Astrocyte (in vitro differentiated cells and primary cell): ENCODE data around the gene DDO. TPM values are rescaled to one million over a fixed set of nuclear protein-coding genes. Genes with fewer than 3 reads are reported as not detected.

Source experiments
- DNase-seq: peaks from one replicate; pipeline ENCODE4 v3.0.0-alpha.2; 2010; ENCODE audit warnings: low read depth
- FAIRE-seq: peaks from 2 replicates; lab custom pipeline; 2011; peaks lifted over from hg19 to GRCh38; lab: Jason Lieb, UNC
- H2AFZ ChIP-seq: 2 replicates; pipeline ENCODE4 v1.6.0; 2012; ENCODE audit warnings: low read depth, low read length, inconsistent platforms
- H3K27ac ChIP-seq: 2 replicates; pipeline ENCODE4 v1.5.1; 2011; ENCODE audit warnings: low read depth, low read length, inconsistent platforms
- H3K27me3 ChIP-seq: 2 replicates; pipeline ENCODE4 v1.6.0; 2011; ENCODE audit warnings: low read length, inconsistent platforms; ENCODE audit not compliant: insufficient read depth
- H3K36me3 ChIP-seq: 2 replicates; pipeline ENCODE4 v1.5.1; 2011; ENCODE audit warnings: low read length, inconsistent platforms; ENCODE audit not compliant: insufficient read depth
- H3K4me1 ChIP-seq: 2 replicates; pipeline ENCODE4 v1.5.1; 2011; ENCODE audit warnings: low read length, inconsistent platforms; ENCODE audit not compliant: insufficient read depth
- H3K4me2 ChIP-seq: 2 replicates; pipeline ENCODE4 v1.6.0; 2012; ENCODE audit warnings: low read length, inconsistent platforms
- H3K4me3 ChIP-seq: 2 replicates; pipeline ENCODE4 v1.5.1; 2011; ENCODE audit warnings: low read depth, mild to moderate bottlenecking, low read length, inconsistent platforms; ENCODE audit not compliant: insufficient read depth
- H3K79me2 ChIP-seq: 2 replicates; pipeline ENCODE4 v1.6.0; 2012; ENCODE audit warnings: mild to moderate bottlenecking, low read length, inconsistent platforms; ENCODE audit not compliant: insufficient read depth
- H3K9ac ChIP-seq: 2 replicates; pipeline ENCODE4 v1.6.0; 2012; ENCODE audit warnings: mild to moderate bottlenecking, low read length, inconsistent platforms
- H3K9me3 ChIP-seq: 2 replicates; pipeline ENCODE4 v1.5.1; 2012; ENCODE audit warnings: low read depth, mild to moderate bottlenecking, low read length, inconsistent platforms; ENCODE audit not compliant: insufficient read depth
- H4K20me1 ChIP-seq: 2 replicates; pipeline ENCODE4 v1.6.0; 2012; ENCODE audit warnings: low read length, inconsistent platforms; ENCODE audit not compliant: insufficient read depth
- H3K27ac Mint-ChIP-seq: one replicate; pipeline ENCODE4 v1.8.0; 2021; ENCODE audit warnings: mild to moderate bottlenecking, mixed read lengths; ENCODE audit not compliant: unreplicated experiment
- H3K27me3 Mint-ChIP-seq: one replicate; pipeline ENCODE4 v1.8.0; 2021; ENCODE audit warnings: low read depth, mixed read lengths; ENCODE audit not compliant: unreplicated experiment
- H3K36me3 Mint-ChIP-seq: one replicate; pipeline ENCODE4 v1.8.0; 2021; ENCODE audit warnings: low read depth, mixed read lengths; ENCODE audit not compliant: unreplicated experiment
- H3K4me1 Mint-ChIP-seq: one replicate; pipeline ENCODE4 v1.8.0; 2021; ENCODE audit warnings: low read depth, mixed read lengths; ENCODE audit not compliant: unreplicated experiment
- H3K4me3 Mint-ChIP-seq: one replicate; pipeline ENCODE4 v1.8.0; 2021; ENCODE audit warnings: mild to moderate bottlenecking, moderate library complexity, mixed read lengths; ENCODE audit not compliant: unreplicated experiment
- H3K9me3 Mint-ChIP-seq: one replicate; pipeline ENCODE4 v1.8.0; 2021; ENCODE audit warnings: mild to moderate bottlenecking, mixed read lengths; ENCODE audit not compliant: unreplicated experiment
- EZH2 ChIP-seq: IDR thresholded peaks from 2 replicates; pipeline ENCODE4 v1.6.1; 2012; ENCODE audit warnings: mild to moderate bottlenecking, low read length, inconsistent platforms; ENCODE audit not compliant: insufficient read depth
- total RNA-seq: library from RNA; stranded (reverse); gene quantifications from 2 replicates; pipeline ENCODE4 v1.2.1, GENCODE V29; 2021
- TF ChIP-seq, protein P1 (sequence below): IDR thresholded peaks from 2 replicates; pipeline ENCODE4 v1.5.1; 2011; ENCODE audit warnings: low read depth, mild to moderate bottlenecking, inconsistent platforms, low read length, moderate library complexity; ENCODE audit not compliant: insufficient read depth

The DDO gene
- total RNA-seq, 1 donor from 2014 or later: not detected

DNA sequence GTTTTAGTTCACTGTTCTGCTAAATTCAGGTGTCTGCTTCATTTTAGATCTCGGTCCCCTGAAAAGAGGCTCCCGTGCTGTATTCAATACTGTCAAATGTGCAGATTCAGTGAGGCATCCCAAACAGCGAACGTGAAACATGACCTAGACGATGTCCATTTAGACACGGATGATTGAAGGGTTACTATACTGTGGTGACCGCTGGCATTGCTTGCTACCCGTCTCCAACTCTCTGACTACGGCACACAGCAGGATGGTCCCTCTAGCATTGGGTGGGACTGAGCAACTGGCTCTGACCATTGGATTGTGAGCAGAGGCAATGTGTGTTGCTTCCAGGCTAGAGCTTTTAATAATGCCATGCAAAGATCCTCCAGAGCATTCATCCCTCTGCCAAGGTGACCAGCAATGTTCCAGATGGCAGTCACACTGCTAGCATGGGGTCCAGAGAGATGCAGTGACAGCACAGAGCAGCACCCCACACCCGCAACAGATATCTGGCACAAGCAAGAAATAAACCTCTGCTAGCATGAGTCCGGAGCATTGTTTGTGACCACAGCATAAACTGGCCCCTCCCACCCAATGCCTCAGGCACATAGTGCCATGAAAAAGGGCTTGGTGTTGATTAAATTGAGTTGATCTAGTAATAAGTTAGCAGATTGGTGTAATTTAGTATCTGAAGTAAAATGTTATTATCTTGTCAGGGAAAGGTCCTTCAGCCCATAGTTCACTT is 66.2 kb downstream of the DDO start:
- no peak overlapping the region for H3K27ac Mint-ChIP-seq
- peaks cover 10% of the 10 kb centered on the region for H3K4me1 Mint-ChIP-seq
- no peak overlapping the region for H3K9ac ChIP-seq
- no peaks in the 10 kb centered on the region for H3K79me2 ChIP-seq
- no peak for TF ChIP-seq EZH2
- TF ChIP-seq, protein P1, sequence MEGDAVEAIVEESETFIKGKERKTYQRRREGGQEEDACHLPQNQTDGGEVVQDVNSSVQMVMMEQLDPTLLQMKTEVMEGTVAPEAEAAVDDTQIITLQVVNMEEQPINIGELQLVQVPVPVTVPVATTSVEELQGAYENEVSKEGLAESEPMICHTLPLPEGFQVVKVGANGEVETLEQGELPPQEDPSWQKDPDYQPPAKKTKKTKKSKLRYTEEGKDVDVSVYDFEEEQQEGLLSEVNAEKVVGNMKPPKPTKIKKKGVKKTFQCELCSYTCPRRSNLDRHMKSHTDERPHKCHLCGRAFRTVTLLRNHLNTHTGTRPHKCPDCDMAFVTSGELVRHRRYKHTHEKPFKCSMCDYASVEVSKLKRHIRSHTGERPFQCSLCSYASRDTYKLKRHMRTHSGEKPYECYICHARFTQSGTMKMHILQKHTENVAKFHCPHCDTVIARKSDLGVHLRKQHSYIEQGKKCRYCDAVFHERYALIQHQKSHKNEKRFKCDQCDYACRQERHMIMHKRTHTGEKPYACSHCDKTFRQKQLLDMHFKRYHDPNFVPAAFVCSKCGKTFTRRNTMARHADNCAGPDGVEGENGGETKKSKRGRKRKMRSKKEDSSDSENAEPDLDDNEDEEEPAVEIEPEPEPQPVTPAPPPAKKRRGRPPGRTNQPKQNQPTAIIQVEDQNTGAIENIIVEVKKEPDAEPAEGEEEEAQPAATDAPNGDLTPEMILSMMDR: no peak
- FAIRE-seq (no peak), DNase-seq (no peak)
- H3K4me3 ChIP-seq: no peak overlapping the region
- no peak overlapping the region for H3K4me3 Mint-ChIP-seq
- peaks cover 3% of the 10 kb centered on the region for H3K27me3 ChIP-seq
- no peaks in the 10 kb centered on the region for H3K36me3 ChIP-seq
- H3K9me3 Mint-ChIP-seq: no peaks in the 10 kb centered on the region
- H4K20me1 ChIP-seq: no peaks in the 10 kb centered on the region
- no peak overlapping the region for H3K4me2 ChIP-seq
- no peak overlapping the region for H2AFZ ChIP-seq
- H3K4me1 ChIP-seq: no peaks in the 10 kb centered on the region
- H3K27ac ChIP-seq: no peak overlapping the region
- no peaks in the 10 kb centered on the region for H3K27me3 Mint-ChIP-seq
- no peaks in the 10 kb centered on the region for H3K36me3 Mint-ChIP-seq
- no peaks in the 10 kb centered on the region for H3K9me3 ChIP-seq

DNA sequence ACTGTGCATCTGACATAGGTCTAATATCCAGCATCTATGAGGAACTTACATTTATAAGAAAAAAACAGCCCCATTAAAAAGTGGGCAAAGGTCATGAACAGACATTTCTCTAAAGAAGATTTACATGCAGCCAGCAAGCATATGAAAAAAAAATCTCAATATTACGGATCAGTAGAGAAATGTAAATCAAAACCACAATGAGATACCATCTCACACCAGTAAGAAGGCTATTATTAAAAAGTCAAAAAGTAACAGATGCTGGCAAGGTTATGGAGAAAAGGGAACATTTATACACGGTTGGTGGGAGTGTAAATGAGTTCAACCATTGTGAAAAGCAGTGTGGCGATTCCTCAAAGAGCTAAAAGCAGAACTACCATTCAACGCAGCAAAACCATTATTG is 70.3 kb downstream of the DDO start:
- Histone ChIP-seq H3K4me3 (no peak overlapping the region), H3K27ac (no peak overlapping the region), H4K20me1 (no peaks in the 10 kb centered on the region), H3K27me3 (peaks cover 3% of the 10 kb centered on the region), H3K4me1 (no peaks in the 10 kb centered on the region), H3K9me3 (no peaks in the 10 kb centered on the region), H3K4me2 (no peak overlapping the region), H3K9ac (no peak overlapping the region), H2AFZ (no peak overlapping the region), H3K36me3 (no peaks in the 10 kb centered on the region), H3K79me2 (no peaks in the 10 kb centered on the region)
- no peak for TF ChIP-seq EZH2
- TF ChIP-seq, protein P1: no peak
- Mint-ChIP-seq H3K27me3 (no peaks in the 10 kb centered on the region), H3K9me3 (no peaks in the 10 kb centered on the region), H3K27ac (no peak overlapping the region), H3K4me3 (no peak overlapping the region), H3K36me3 (no peaks in the 10 kb centered on the region), H3K4me1 (no peaks in the 10 kb centered on the region)
- FAIRE-seq: peak; percentile 39
- DNase-seq: no peak

DNA sequence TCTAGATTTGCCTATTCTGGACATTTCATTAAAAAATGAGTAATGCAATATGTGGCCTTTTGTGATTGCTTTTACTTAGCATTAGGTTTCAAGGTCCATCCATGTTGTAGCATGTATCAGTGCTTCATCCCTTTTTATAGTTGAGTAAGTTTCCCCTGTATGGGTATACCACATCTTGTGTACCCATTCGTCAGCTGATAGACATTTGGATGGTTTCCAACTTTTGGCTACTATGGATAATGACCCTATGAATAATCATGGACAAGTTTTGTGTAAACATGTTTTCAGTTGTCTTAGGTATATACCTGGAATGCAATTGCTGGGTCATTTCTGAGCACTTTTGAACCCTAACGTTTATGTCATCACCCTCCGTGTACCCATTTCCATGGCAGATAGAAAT is 72.6 kb downstream of the DDO start:
- no peaks in the 10 kb centered on the region for H3K36me3 ChIP-seq
- TF ChIP-seq EZH2: no peak
- TF ChIP-seq, protein P1: no peak
- H3K79me2 ChIP-seq: no peaks in the 10 kb centered on the region
- H3K9ac ChIP-seq: no peak overlapping the region
- H3K9me3 ChIP-seq: no peaks in the 10 kb centered on the region
- H3K4me1 Mint-ChIP-seq: peaks cover 5% of the 10 kb centered on the region
- H3K36me3 Mint-ChIP-seq: no peaks in the 10 kb centered on the region
- no peak for FAIRE-seq
- H4K20me1 ChIP-seq: no peaks in the 10 kb centered on the region
- H3K27ac Mint-ChIP-seq: no peak overlapping the region
- no peak overlapping the region for H3K27ac ChIP-seq
- no peaks in the 10 kb centered on the region for H3K9me3 Mint-ChIP-seq
- H3K4me3 ChIP-seq: no peak overlapping the region
- no peak overlapping the region for H2AFZ ChIP-seq
- no peak for DNase-seq
- H3K4me3 Mint-ChIP-seq: no peak overlapping the region
- H3K27me3 Mint-ChIP-seq: no peaks in the 10 kb centered on the region
- H3K4me2 ChIP-seq: no peak overlapping the region
- H3K4me1 ChIP-seq: no peaks in the 10 kb centered on the region
- H3K27me3 ChIP-seq: no peaks in the 10 kb centered on the region
